ENCODE measurements around the gene ACOXL. TPM values are rescaled to one million over a fixed set of nuclear protein-coding genes. Genes with fewer than 3 reads are reported as not detected.

The ACOXL gene
- total RNA-seq, 2 experiments from 2014 or later = not detected

GRCh38 chr2:110919738-110920137 lies 187.4 kb downstream of the ACOXL start:
- Mint-ChIP-seq H3K27me3 (ENCODE audit: low read depth) (peaks cover 11% of the 10 kb centered on the region), H3K9me3 (peaks cover 7% of the 10 kb centered on the region)

GRCh38 chr2:110925479-110925878 lies 193.1 kb downstream of the ACOXL start:
- H3K4me3 Mint-ChIP-seq = no peak overlapping the region

More at GRCh38 chr2:110919738-110920137, 187.4 kb downstream of the ACOXL start:
- Mint-ChIP-seq H3K36me3 (ENCODE audit: low read depth) (no peaks in the 10 kb centered on the region), H3K27ac (no peak overlapping the region), H3K4me3 (no peak overlapping the region), H3K4me1 (ENCODE audit: low read depth) (no peaks in the 10 kb centered on the region)
- no peak for DNase-seq
- CTCF ChIA-PET = no interaction called here
- intact Hi-C loops (cut with micrococcal nuclease) = no loop called here

DNA sequence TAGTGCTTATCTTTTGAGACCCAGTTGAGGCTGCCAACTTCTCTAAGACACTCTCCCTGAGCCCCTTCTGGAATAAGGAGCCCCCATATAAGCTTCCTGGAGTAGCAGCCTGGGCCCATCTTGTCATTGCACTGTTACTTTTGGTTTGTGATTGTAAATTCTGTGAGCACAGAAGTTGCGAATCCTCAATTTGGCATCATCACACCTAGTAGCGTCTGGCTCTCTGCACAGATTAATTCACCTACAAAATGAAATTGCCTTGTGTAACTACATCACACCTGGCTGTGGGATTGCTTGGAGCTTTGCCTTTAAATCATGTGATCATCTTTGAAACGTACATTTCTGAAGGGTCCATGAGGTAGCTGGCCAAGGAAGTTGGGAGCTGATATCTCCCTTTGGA lies 195.2 kb downstream of the ACOXL start:
- Mint-ChIP-seq H3K9me3 (peaks cover 15% of the 10 kb centered on the region), H3K27me3 (ENCODE audit: low read depth) (peaks cover 2% of the 10 kb centered on the region), H3K27ac (no peak overlapping the region), H3K4me3 (no peak overlapping the region), H3K36me3 (ENCODE audit: low read depth) (peaks cover 6% of the 10 kb centered on the region), H3K4me1 (ENCODE audit: low read depth) (no peaks in the 10 kb centered on the region)
- CTCF ChIA-PET = no interaction called here
- intact Hi-C loops (cut with micrococcal nuclease) = no loop called here
- DNase-seq = no peak

More at GRCh38 chr2:110925479-110925878, 193.1 kb downstream of the ACOXL start:
- Mint-ChIP-seq H3K4me1 (ENCODE audit: low read depth) (no peaks in the 10 kb centered on the region), H3K36me3 (ENCODE audit: low read depth) (peaks cover 6% of the 10 kb centered on the region), H3K9me3 (peaks cover 13% of the 10 kb centered on the region), H3K27ac (no peak overlapping the region), H3K27me3 (ENCODE audit: low read depth) (peaks cover 2% of the 10 kb centered on the region)
- no peak for DNase-seq
- CTCF ChIA-PET = no interaction called here
- intact Hi-C loops (cut with micrococcal nuclease) = no loop called here

DNA sequence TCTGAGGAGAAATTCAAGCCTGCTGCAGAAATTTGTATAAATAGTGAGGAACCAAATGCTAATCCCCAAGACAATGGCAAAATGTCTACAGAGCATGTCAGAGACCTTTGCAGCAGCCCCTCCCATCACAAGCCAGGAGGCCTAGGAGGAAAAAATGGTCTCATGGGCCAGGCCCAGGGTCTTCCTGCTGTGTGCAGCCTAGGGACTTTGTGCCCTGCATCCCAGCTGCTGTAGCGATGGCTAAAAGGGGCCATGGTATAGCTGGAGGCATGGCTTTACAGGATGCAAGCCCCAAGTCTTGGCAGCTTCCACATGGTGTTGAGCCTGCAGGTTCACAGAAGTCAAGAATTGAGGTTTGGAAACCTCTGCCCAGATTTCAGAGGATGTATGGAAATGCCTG lies 197.2 kb downstream of the ACOXL start:
- no peak overlapping the region for H3K4me3 Mint-ChIP-seq
- intact Hi-C loops (cut with micrococcal nuclease) = no loop called here
- no peak for DNase-seq
- peaks cover 6% of the 10 kb centered on the region for H3K36me3 Mint-ChIP-seq (ENCODE audit: low read depth)
- H3K4me1 Mint-ChIP-seq (ENCODE audit: low read depth) = no peaks in the 10 kb centered on the region
- peaks cover 15% of the 10 kb centered on the region for H3K9me3 Mint-ChIP-seq
- no peak overlapping the region for H3K27ac Mint-ChIP-seq
- CTCF ChIA-PET = no interaction called here
- H3K27me3 Mint-ChIP-seq (ENCODE audit: low read depth) = peaks cover 2% of the 10 kb centered on the region

DNA sequence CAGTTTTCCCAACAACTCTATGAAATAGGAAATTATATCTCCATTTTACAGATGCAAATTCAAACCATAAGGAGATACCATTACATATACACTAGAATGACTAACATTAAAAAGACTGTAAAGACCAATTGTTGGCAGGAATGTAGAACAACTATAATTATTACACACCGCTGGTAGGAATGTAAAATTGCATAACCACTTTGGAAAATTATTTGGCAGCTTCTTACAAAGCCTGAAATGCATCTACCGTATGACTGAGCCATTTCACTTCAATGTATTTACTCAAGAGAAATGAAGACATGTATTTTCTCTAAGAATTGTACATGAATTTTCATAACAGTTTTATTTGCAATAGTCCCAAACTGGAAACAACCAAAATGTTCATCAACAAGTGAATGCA lies 199.3 kb downstream of the ACOXL start:
- intact Hi-C loops (cut with micrococcal nuclease) = no loop called here
- no peak overlapping the region for H3K27ac Mint-ChIP-seq
- H3K4me1 Mint-ChIP-seq (ENCODE audit: low read depth) = no peaks in the 10 kb centered on the region
- H3K4me3 Mint-ChIP-seq = no peak overlapping the region
- peaks cover 6% of the 10 kb centered on the region for H3K36me3 Mint-ChIP-seq (ENCODE audit: low read depth)
- CTCF ChIA-PET = no interaction called here
- no peak for DNase-seq
- peaks cover 15% of the 10 kb centered on the region for H3K9me3 Mint-ChIP-seq
- H3K27me3 Mint-ChIP-seq (ENCODE audit: low read depth) = peaks cover 2% of the 10 kb centered on the region

GRCh38 chr2:110933420-110933819 lies 201.0 kb downstream of the ACOXL start:
- Mint-ChIP-seq H3K27ac (no peak overlapping the region), H3K36me3 (ENCODE audit: low read depth) (peaks cover 6% of the 10 kb centered on the region), H3K4me1 (ENCODE audit: low read depth) (no peaks in the 10 kb centered on the region), H3K27me3 (ENCODE audit: low read depth) (peaks cover 2% of the 10 kb centered on the region), H3K9me3 (peaks cover 15% of the 10 kb centered on the region), H3K4me3 (no peak overlapping the region)
- CTCF ChIA-PET = no interaction called here
- intact Hi-C loops (cut with micrococcal nuclease) = no loop called here
- no peak for DNase-seq

GRCh38 chr2:110934948-110935347 lies 202.6 kb downstream of the ACOXL start:
- Mint-ChIP-seq H3K4me1 (ENCODE audit: low read depth) (no peaks in the 10 kb centered on the region), H3K9me3 (peaks cover 8% of the 10 kb centered on the region), H3K27me3 (ENCODE audit: low read depth) (peaks cover 3% of the 10 kb centered on the region), H3K36me3 (ENCODE audit: low read depth) (no peaks in the 10 kb centered on the region), H3K4me3 (no peak overlapping the region), H3K27ac (no peak overlapping the region)
- CTCF ChIA-PET = no interaction called here
- DNase-seq = no peak
- intact Hi-C loops (cut with micrococcal nuclease) = no loop called here

DNA sequence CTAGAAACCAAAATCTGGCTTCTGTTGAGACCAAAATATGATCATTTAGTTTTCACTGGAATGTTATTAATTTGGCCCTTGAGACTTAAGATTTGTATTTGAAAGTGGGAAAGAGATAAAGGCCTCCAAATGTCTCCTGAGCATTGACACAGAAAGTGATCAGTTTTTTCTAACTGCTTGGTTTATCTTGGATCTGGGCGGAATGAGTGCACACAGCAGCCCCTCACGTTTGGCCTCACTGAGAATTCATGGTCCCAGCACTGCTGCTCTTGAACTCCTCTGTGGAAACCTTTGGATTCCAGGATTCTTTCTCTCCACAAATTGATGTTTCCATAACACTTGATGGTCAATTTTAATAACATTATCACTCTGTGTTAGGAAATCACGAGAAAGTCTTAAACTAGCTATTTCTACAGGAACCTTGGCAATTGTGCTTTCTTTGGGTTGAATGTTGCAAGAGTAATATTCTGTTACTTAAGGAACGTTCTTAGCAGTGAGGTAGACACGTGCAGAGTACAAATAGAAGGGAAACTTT lies 208.1 kb downstream of the ACOXL start:
- no peaks in the 10 kb centered on the region for H3K4me1 Mint-ChIP-seq (ENCODE audit: low read depth)
- no peaks in the 10 kb centered on the region for H3K9me3 Mint-ChIP-seq
- CTCF ChIA-PET = no interaction called here
- DNase-seq = no peak
- no peaks in the 10 kb centered on the region for H3K36me3 Mint-ChIP-seq (ENCODE audit: low read depth)
- no peak overlapping the region for H3K27ac Mint-ChIP-seq
- peaks cover 2% of the 10 kb centered on the region for H3K27me3 Mint-ChIP-seq (ENCODE audit: low read depth)
- no peak overlapping the region for H3K4me3 Mint-ChIP-seq
- intact Hi-C loops (cut with micrococcal nuclease) = no loop called here

GRCh38 chr2:110941226-110941625 lies 208.9 kb downstream of the ACOXL start:
- no peaks in the 10 kb centered on the region for H3K4me1 Mint-ChIP-seq (ENCODE audit: low read depth)
- DNase-seq = no peak
- no peaks in the 10 kb centered on the region for H3K36me3 Mint-ChIP-seq (ENCODE audit: low read depth)
- no peaks in the 10 kb centered on the region for H3K9me3 Mint-ChIP-seq
- peaks cover 2% of the 10 kb centered on the region for H3K27me3 Mint-ChIP-seq (ENCODE audit: low read depth)
- H3K27ac Mint-ChIP-seq = no peak overlapping the region
- CTCF ChIA-PET = no interaction called here
- intact Hi-C loops (cut with micrococcal nuclease) = no loop called here
- no peak overlapping the region for H3K4me3 Mint-ChIP-seq

DNA sequence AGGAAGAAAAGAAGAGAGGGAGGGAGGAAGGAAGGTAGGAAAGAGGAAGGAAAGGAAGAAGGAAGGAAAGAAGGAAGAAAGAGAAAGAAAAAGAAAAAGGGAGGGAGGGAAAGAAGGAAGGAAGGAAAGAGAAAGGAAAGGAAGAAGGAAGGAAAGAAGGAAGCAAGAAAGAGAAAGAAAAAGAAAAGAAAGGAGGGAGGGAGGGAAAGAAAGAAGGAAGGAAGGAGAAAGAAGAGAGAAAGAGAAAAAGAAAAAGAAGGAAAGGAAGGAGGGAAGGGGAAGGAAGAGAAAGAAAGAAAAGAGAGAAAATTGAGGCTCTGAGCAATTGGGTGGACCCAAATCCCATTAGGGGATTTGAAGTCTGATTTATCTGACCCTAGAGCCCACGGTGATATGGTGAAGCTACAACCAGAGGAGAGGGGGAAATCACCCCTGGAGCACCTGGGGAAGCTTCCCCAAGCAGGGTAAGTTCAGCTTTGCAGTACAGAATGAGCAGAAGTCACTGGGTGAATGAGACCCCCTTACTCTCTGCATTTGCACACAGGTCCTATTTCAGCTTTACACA lies 210.8 kb downstream of the ACOXL start:
- CTCF ChIA-PET = no interaction called here
- Mint-ChIP-seq H3K4me1 (ENCODE audit: low read depth) (no peaks in the 10 kb centered on the region), H3K9me3 (no peaks in the 10 kb centered on the region), H3K27ac (no peak overlapping the region), H3K4me3 (no peak overlapping the region), H3K27me3 (ENCODE audit: low read depth) (peaks cover 2% of the 10 kb centered on the region), H3K36me3 (ENCODE audit: low read depth) (no peaks in the 10 kb centered on the region)
- DNase-seq = no peak
- intact Hi-C loops (cut with micrococcal nuclease) = no loop called here

GRCh38 chr2:110946902-110947301 lies 214.5 kb downstream of the ACOXL start:
- Mint-ChIP-seq H3K9me3 (no peaks in the 10 kb centered on the region), H3K27me3 (ENCODE audit: low read depth) (no peaks in the 10 kb centered on the region), H3K36me3 (ENCODE audit: low read depth) (no peaks in the 10 kb centered on the region), H3K4me1 (ENCODE audit: low read depth) (no peaks in the 10 kb centered on the region), H3K4me3 (no peak overlapping the region), H3K27ac (no peak overlapping the region)
- CTCF ChIA-PET = no interaction called here
- intact Hi-C loops (cut with micrococcal nuclease) = no loop called here
- DNase-seq = no peak

GRCh38 chr2:110948027-110948674 lies 215.8 kb downstream of the ACOXL start:
- DNase-seq = no peak
- Mint-ChIP-seq H3K4me3 (no peak overlapping the region), H3K36me3 (ENCODE audit: low read depth) (no peaks in the 10 kb centered on the region), H3K4me1 (ENCODE audit: low read depth) (no peaks in the 10 kb centered on the region), H3K27me3 (ENCODE audit: low read depth) (no peaks in the 10 kb centered on the region), H3K9me3 (no peaks in the 10 kb centered on the region), H3K27ac (no peak overlapping the region)
- CTCF ChIA-PET = no interaction called here
- intact Hi-C loops (cut with micrococcal nuclease) = no loop called here

GRCh38 chr2:110950281-110950680 lies 217.9 kb downstream of the ACOXL start:
- no peaks in the 10 kb centered on the region for H3K27me3 Mint-ChIP-seq (ENCODE audit: low read depth)
- CTCF ChIA-PET = no interaction called here
- H3K27ac Mint-ChIP-seq = no peak overlapping the region
- H3K4me3 Mint-ChIP-seq = no peak overlapping the region
- no peaks in the 10 kb centered on the region for H3K9me3 Mint-ChIP-seq
- intact Hi-C loops (cut with micrococcal nuclease) = no loop called here
- H3K36me3 Mint-ChIP-seq (ENCODE audit: low read depth) = no peaks in the 10 kb centered on the region
- no peak for DNase-seq
- no peaks in the 10 kb centered on the region for H3K4me1 Mint-ChIP-seq (ENCODE audit: low read depth)
